HG03442 (cell line): ENCODE data around the gene MAP7.
A peak's percentile ranks its signal among the peaks of the same experiment; 100 is the strongest.

Experiments
- ATAC-seq: cut with Tn5 transposase; IDR thresholded peaks from one replicate; pipeline ENCODE4 v1.9.1; 2021; ENCODE audit warnings: mild to moderate bottlenecking, moderate library complexity; ENCODE audit not compliant: unreplicated experiment

Gene MAP7

GRCh38 chr6:136534268-136534667, 16.0 kb downstream of the MAP7 start:
- ATAC-seq = no peak

GRCh38 chr6:136533487-136533886, 16.7 kb downstream of the MAP7 start:
- ATAC-seq = no peak

- ATAC-seq = no peak
Measured at GRCh38 chr6:136532030-136532429, 18.2 kb downstream of the MAP7 start.

GRCh38 chr6:136529710-136530109, 20.5 kb downstream of the MAP7 start:
- ATAC-seq = no peak

GRCh38 chr6:136528477-136528876, 21.7 kb downstream of the MAP7 start:
- no peak for ATAC-seq

- no peak for ATAC-seq
Measured at GRCh38 chr6:136527831-136528230, 22.4 kb downstream of the MAP7 start.

- no peak for ATAC-seq
Measured at GRCh38 chr6:136526937-136527336, 23.3 kb downstream of the MAP7 start.

GRCh38 chr6:136526196-136526930, 23.9 kb downstream of the MAP7 start:
- ATAC-seq = no peak

GRCh38 chr6:136525586-136526195, 24.5 kb downstream of the MAP7 start:
- no peak for ATAC-seq

GRCh38 chr6:136524936-136525413, 25.2 kb downstream of the MAP7 start:
- no peak for ATAC-seq

- no peak for ATAC-seq
Measured at GRCh38 chr6:136524339-136524935, 25.8 kb downstream of the MAP7 start.

GRCh38 chr6:136523196-136523595, 27.0 kb downstream of the MAP7 start:
- ATAC-seq = no peak

- ATAC-seq = no peak
Measured at GRCh38 chr6:136522636-136523035, 27.6 kb downstream of the MAP7 start.

GRCh38 chr6:136521911-136522310, 28.3 kb downstream of the MAP7 start:
- ATAC-seq = no peak

GRCh38 chr6:136521427-136521826, 28.8 kb downstream of the MAP7 start:
- ATAC-seq = no peak

- ATAC-seq = no peak
Measured at GRCh38 chr6:136520517-136520916, 29.7 kb downstream of the MAP7 start.

- ATAC-seq = no peak
Measured at GRCh38 chr6:136517582-136517981, 32.6 kb downstream of the MAP7 start.

GRCh38 chr6:136517002-136517401, 33.2 kb downstream of the MAP7 start:
- ATAC-seq = no peak

- ATAC-seq = no peak
Measured at GRCh38 chr6:136514591-136514990, 35.6 kb downstream of the MAP7 start.

GRCh38 chr6:136511926-136512325, 38.3 kb downstream of the MAP7 start:
- no peak for ATAC-seq

- ATAC-seq = no peak
Measured at GRCh38 chr6:136511397-136511796, 38.8 kb downstream of the MAP7 start.

GRCh38 chr6:136510782-136511181, 39.4 kb downstream of the MAP7 start:
- peak; percentile 67 for ATAC-seq
